ENCODE results near the gene CYP19A1. TPM values are rescaled to one million over a fixed set of nuclear protein-coding genes. Genes with fewer than 3 reads are reported as not detected.

The CYP19A1 gene
- total RNA-seq, 4 donors from 2014 or later = 0.38 TPM; not detected in 3

- 63 to 76% methylated on average over 6 of the region's 6 CpGs for WGBS, 2 donors
- H3K9me3 ChIP-seq = no peaks in the 10 kb centered on the region
- intact Hi-C loops (cut with DNase I) = no loop called here
- TF ChIP-seq CTCF (IDR thresholded peaks at IDR 0.05) (no peak), POLR2A (IDR thresholded peaks at IDR 0.05) (no peak)
- H3K36me3 ChIP-seq = no peaks in the 10 kb centered on the region
- H3K4me3 ChIP-seq = no peak overlapping the region
- H3K27ac ChIP-seq = no peak overlapping the region
- H3K27me3 ChIP-seq = peaks cover 0 to 74% (median 2%) of the 10 kb centered on the region in 4 donors
- H3K4me1 ChIP-seq = peaks cover 7 to 19% (median 10%) of the 10 kb centered on the region in 3 donors
- DNase-seq = no peak
Measured at GRCh38 chr15:51270706-51271105, 67.7 kb downstream of the CYP19A1 start.

- Histone ChIP-seq H3K9me3 (no peaks in the 10 kb centered on the region), H3K4me3 (no peak overlapping the region), H3K27ac (no peak overlapping the region), H3K36me3 (no peaks in the 10 kb centered on the region), H3K4me1 (peaks cover 7 to 21% (median 10%) of the 10 kb centered on the region in 3 donors), H3K27me3 (peaks cover 0 to 75% (median 2%) of the 10 kb centered on the region in 4 donors)
- intact Hi-C loops (cut with DNase I) = no loop called here
- no peak for TF ChIP-seq CTCF (IDR thresholded peaks at IDR 0.05)
- no peak for TF ChIP-seq POLR2A (IDR thresholded peaks at IDR 0.05)
- 79 to 91% methylated on average over 2 of the region's 2 CpGs for WGBS, 2 donors
- no peak for DNase-seq
Measured at GRCh38 chr15:51269496-51269895, 68.9 kb downstream of the CYP19A1 start.

GRCh38 chr15:51267703-51268083 is 70.7 kb downstream of the CYP19A1 start:
- Histone ChIP-seq H3K4me3 (peak overlapping the region; percentile 19 to 68 (median 46)), H3K4me1 (peaks cover 7 to 21% (median 10%) of the 10 kb centered on the region in 3 donors), H3K9me3 (no peaks in the 10 kb centered on the region), H3K27ac (peak overlapping the region in 1 of 4 donors; percentile 29), H3K27me3 (peaks cover 0 to 72% (median 2%) of the 10 kb centered on the region in 4 donors), H3K36me3 (no peaks in the 10 kb centered on the region)
- intact Hi-C loops (cut with DNase I) = no loop called here
- no peak for DNase-seq
- TF ChIP-seq CTCF (IDR thresholded peaks at IDR 0.05) (no peak), POLR2A (IDR thresholded peaks at IDR 0.05) (no peak)
- whole genome bisulfite sequencing, 2 donors = 0 to 5% methylated on average over 4 to 10 of the region's 11 CpGs

- no peak for DNase-seq
- Histone ChIP-seq H3K4me3 (peak overlapping the region; percentile 19 to 68 (median 46)), H3K9me3 (peaks cover 0 to 3% (median 0%) of the 10 kb centered on the region in 3 donors), H3K27me3 (peaks cover 0 to 72% (median 2%) of the 10 kb centered on the region in 4 donors), H3K27ac (peak overlapping the region in 2 of 4 donors; percentile 16 to 29), H3K4me1 (peaks cover 7 to 21% (median 10%) of the 10 kb centered on the region in 3 donors), H3K36me3 (no peaks in the 10 kb centered on the region)
- TF ChIP-seq POLR2A (IDR thresholded peaks at IDR 0.05) = no peak
- no peak for TF ChIP-seq CTCF (IDR thresholded peaks at IDR 0.05)
- intact Hi-C loops (cut with DNase I) = no loop called here
- 0 to 4% methylated on average over 10 to 25 of the region's 47 CpGs for WGBS, 2 donors
Measured at GRCh38 chr15:51267051-51267702, 71.2 kb downstream of the CYP19A1 start.

GRCh38 chr15:51266656-51267050 is 71.7 kb downstream of the CYP19A1 start:
- Histone ChIP-seq H3K27ac (peak overlapping the region in 2 of 4 donors; percentile 16 to 27), H3K4me1 (peaks cover 7 to 21% (median 10%) of the 10 kb centered on the region in 3 donors), H3K9me3 (peaks cover 0 to 8% (median 0%) of the 10 kb centered on the region in 3 donors), H3K4me3 (peak overlapping the region in 3 of 4 donors; percentile 44 to 68 (median 47)), H3K27me3 (peaks cover 0 to 72% (median 2%) of the 10 kb centered on the region in 4 donors), H3K36me3 (no peaks in the 10 kb centered on the region)
- 45 to 48% methylated on average over 9 of the region's 9 CpGs for WGBS, 2 donors
- TF ChIP-seq POLR2A (IDR thresholded peaks at IDR 0.05) = no peak
- no peak for TF ChIP-seq CTCF (IDR thresholded peaks at IDR 0.05)
- intact Hi-C loops (cut with DNase I) = no loop called here
- no peak for DNase-seq

All from esophagus squamous epithelium (tissue), 5 donors.